22Rv1 (cell line): ENCODE data around the gene PAK3.

ENCODE experiments used
- CTCF ChIP-seq: fragments of 450-650 bp; IDR thresholded peaks from 2 replicates; pipeline ENCODE4 v1.5.1; 2017; ENCODE audit warnings: mild to moderate bottlenecking
- ZFX ChIP-seq: fragments of 450-650 bp; IDR thresholded peaks from 2 replicates; pipeline ENCODE4 v1.6.1; 2017; ENCODE audit warnings: antibody characterized with exemption, borderline replicate concordance

GRCh38 chrX:111169141-111169540 lies 73.2 kb downstream of the PAK3 start:
- TF ChIP-seq CTCF: no peak
- TF ChIP-seq ZFX: no peak
